WI38 (cell line): ENCODE results near the gene PASK.

Source experiments
- H3K4me3 ChIP-seq: 2 replicates; pipeline ENCODE4 v1.5.1; 2011; ENCODE audit warnings: low read depth, mild to moderate bottlenecking, control low read depth, low read length
- CTCF ChIP-seq: IDR thresholded peaks from 2 replicates; pipeline ENCODE4 v1.5.1; 2012; ENCODE audit warnings: low read depth, mild to moderate bottlenecking, control low read depth, low read length

Gene PASK

GRCh38 chr2:241179899-241180298 is 30.6 kb upstream of the PASK start:
- no peak overlapping the region for H3K4me3 ChIP-seq
- no peak for TF ChIP-seq CTCF

GRCh38 chr2:241178961-241179360 is 29.7 kb upstream of the PASK start:
- no peak overlapping the region for H3K4me3 ChIP-seq
- no peak for TF ChIP-seq CTCF

GRCh38 chr2:241177526-241178334 is 28.5 kb upstream of the PASK start:
- no peak for TF ChIP-seq CTCF
- H3K4me3 ChIP-seq = no peak overlapping the region

- TF ChIP-seq CTCF = no peak
These were observed 24.3 kb upstream of the PASK start for GRCh38 chr2:241173557-241173956.

GRCh38 chr2:241168366-241168765 is 19.1 kb upstream of the PASK start:
- no peak for TF ChIP-seq CTCF
- H3K4me3 ChIP-seq = no peak overlapping the region

More at GRCh38 chr2:241173557-241173956, 24.3 kb upstream of the PASK start:
- H3K4me3 ChIP-seq = no peak overlapping the region

GRCh38 chr2:241163601-241164118 is 14.4 kb upstream of the PASK start:
- no peak for TF ChIP-seq CTCF
- H3K4me3 ChIP-seq = no peak overlapping the region

- H3K4me3 ChIP-seq = no peak overlapping the region
- TF ChIP-seq CTCF = no peak
These were observed 12.5 kb upstream of the PASK start for GRCh38 chr2:241161646-241162281.
